Upper lobe of left lung (tissue), 4 donors: ENCODE data around the gene FNDC5.

Source experiments
- EP300 ChIP-seq, 4 donors: sonication (generic); formaldehyde crosslinking; IDR thresholded peaks; one replicate each; pipeline ENCODE4 v1.5.1; 2017; ENCODE audit warnings: antibody characterized with exemption in 4 of 4, control low read depth in 2 of 4
- POLR2A ChIP-seq, 4 donors: fragments of 450-650 bp; IDR thresholded peaks; one replicate each; pipeline ENCODE4 v1.5.1; 2016 to 2017; ENCODE audit warnings: antibody characterized with exemption in 4 of 4, mild to moderate bottlenecking in 2 of 4
- POLR2AphosphoS5 ChIP-seq, 2 donors: sonication (generic); formaldehyde crosslinking; IDR thresholded peaks; one replicate each; pipeline ENCODE4 v1.5.1; 2017; ENCODE audit warnings: antibody characterized with exemption in 2 of 2
- TF ChIP-seq, protein P1 (sequence below), 6 experiments: fragments of 450-650 bp in 4 of 6; fragments of 200-600 bp in 2 of 6; sonication (generic) in 2 of 6; IDR thresholded peaks; one replicate each; pipeline ENCODE4 v1.5.1; 2016 to 2019; ENCODE audit warnings: antibody characterized with exemption in 6 of 6

DNA sequence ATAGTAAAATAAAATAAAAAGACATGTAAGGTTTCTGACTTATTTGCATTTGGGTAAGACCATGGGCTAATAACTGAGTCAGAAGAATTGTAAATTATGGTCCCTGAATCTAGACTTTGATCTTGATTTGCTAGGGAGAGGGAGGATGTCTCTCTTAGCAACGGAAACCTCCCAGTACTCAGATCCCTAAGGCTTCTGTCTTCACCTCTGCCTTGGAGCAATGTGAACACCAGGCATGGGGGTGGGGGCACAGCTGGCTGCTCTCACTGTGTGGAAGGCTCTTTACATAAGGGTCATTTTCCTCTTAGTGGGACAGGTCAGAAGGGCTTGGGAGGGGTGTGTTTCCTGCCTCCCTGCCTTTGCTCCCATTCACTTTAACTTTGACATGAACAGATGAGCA lies 47.5 kb upstream of the FNDC5 start:
- TF ChIP-seq, protein P1, sequence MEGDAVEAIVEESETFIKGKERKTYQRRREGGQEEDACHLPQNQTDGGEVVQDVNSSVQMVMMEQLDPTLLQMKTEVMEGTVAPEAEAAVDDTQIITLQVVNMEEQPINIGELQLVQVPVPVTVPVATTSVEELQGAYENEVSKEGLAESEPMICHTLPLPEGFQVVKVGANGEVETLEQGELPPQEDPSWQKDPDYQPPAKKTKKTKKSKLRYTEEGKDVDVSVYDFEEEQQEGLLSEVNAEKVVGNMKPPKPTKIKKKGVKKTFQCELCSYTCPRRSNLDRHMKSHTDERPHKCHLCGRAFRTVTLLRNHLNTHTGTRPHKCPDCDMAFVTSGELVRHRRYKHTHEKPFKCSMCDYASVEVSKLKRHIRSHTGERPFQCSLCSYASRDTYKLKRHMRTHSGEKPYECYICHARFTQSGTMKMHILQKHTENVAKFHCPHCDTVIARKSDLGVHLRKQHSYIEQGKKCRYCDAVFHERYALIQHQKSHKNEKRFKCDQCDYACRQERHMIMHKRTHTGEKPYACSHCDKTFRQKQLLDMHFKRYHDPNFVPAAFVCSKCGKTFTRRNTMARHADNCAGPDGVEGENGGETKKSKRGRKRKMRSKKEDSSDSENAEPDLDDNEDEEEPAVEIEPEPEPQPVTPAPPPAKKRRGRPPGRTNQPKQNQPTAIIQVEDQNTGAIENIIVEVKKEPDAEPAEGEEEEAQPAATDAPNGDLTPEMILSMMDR (IDR thresholded peaks at IDR 0.05), result no peak
- no peak for TF ChIP-seq POLR2AphosphoS5 (IDR thresholded peaks at IDR 0.05)
- no peak for TF ChIP-seq POLR2A (IDR thresholded peaks at IDR 0.05)
- TF ChIP-seq EP300 (IDR thresholded peaks at IDR 0.05), result no peak
